DOHH2 (cell line): Measurements from ENCODE around the gene NUCB1.

Experiments used
- H3F3A ChIP-seq: fragments of 200-600 bp; sonication (generic), shearing (Covaris generic); 2 replicates; pipeline ENCODE4 v1.6.0; 2016; ENCODE audit warnings: antibody characterized with exemption, mild to moderate bottlenecking; ENCODE audit not compliant: control insufficient read depth, insufficient read depth
- H3K27ac ChIP-seq: fragments of 200-600 bp; sonication (generic); 2 replicates; pipeline ENCODE4 v1.5.1; 2014; ENCODE audit warnings: low read depth, mild to moderate bottlenecking, low read length, moderate library complexity
- H3K27me3 ChIP-seq: fragments of 200-600 bp; sonication (generic); 2 replicates; pipeline ENCODE4 v1.6.1; 2014; ENCODE audit warnings: mild to moderate bottlenecking, low read length, mixed read lengths; ENCODE audit not compliant: control insufficient read depth
- H3K36me3 ChIP-seq: fragments of 200-600 bp; sonication (generic); 2 replicates; pipeline ENCODE4 v1.6.1; 2014; ENCODE audit warnings: mild to moderate bottlenecking, low read length, moderate library complexity, mixed read lengths; ENCODE audit not compliant: control insufficient read depth
- H3K4me1 ChIP-seq: fragments of 200-600 bp; sonication (generic); 2 replicates; pipeline ENCODE4 v1.6.1; 2014; ENCODE audit warnings: mild to moderate bottlenecking, low read length, mixed read lengths; ENCODE audit not compliant: control insufficient read depth
- H3K4me2 ChIP-seq: fragments of 200-600 bp; sonication (generic); 2 replicates; pipeline ENCODE4 v1.6.0; 2014; ENCODE audit warnings: mild to moderate bottlenecking, low read length, moderate library complexity
- H3K4me3 ChIP-seq: fragments of 200-600 bp; sonication (generic); 2 replicates; pipeline ENCODE4 v1.5.1; 2014; ENCODE audit warnings: mild to moderate bottlenecking, low read length, mixed read lengths
- H3K79me2 ChIP-seq: fragments of 200-600 bp; sonication (generic); 2 replicates; pipeline ENCODE4 v1.6.1; 2014; ENCODE audit warnings: mild to moderate bottlenecking, low read length, mixed read lengths; ENCODE audit not compliant: control insufficient read depth
- H3K9me2 ChIP-seq: fragments of 200-600 bp; sonication (generic); replicated peaks from 2 replicates; pipeline ENCODE4 v1.6.1; 2014; ENCODE audit warnings: mild to moderate bottlenecking, low read length, mixed read lengths; ENCODE audit not compliant: control insufficient read depth
- H3K9me3 ChIP-seq: fragments of 200-600 bp; sonication (generic); 2 replicates; pipeline ENCODE4 v1.6.1; 2014; ENCODE audit warnings: antibody characterized with exemption, low read length, mixed read lengths; ENCODE audit not compliant: control insufficient read depth, insufficient read depth
- H4K20me1 ChIP-seq: fragments of 200-600 bp; sonication (generic); 2 replicates; pipeline ENCODE4 v1.6.0; 2014; ENCODE audit warnings: low read depth, mild to moderate bottlenecking, antibody characterized with exemption, low read length, moderate library complexity; ENCODE audit not compliant: control insufficient read depth, insufficient read depth
- CTCF ChIP-seq: fragments of 200-600 bp; sonication (generic); IDR thresholded peaks from one replicate; pipeline ENCODE4 v1.5.1; 2014; ENCODE audit warnings: antibody characterized with exemption, mild to moderate bottlenecking, low read depth, low read length; ENCODE audit not compliant: poor library complexity, severe bottlenecking
- EZH2phosphoT487 ChIP-seq: fragments of 200-600 bp; sonication (generic); IDR thresholded peaks from 2 replicates; pipeline ENCODE4 v1.6.1; 2017; ENCODE audit warnings: borderline replicate concordance, mild to moderate bottlenecking, antibody characterized with exemption, low read length, moderate library complexity, mixed read lengths

NUCB1 gene

GRCh38 chr19:48945415-48945814 lies 45.3 kb downstream of the NUCB1 start:
- TF ChIP-seq CTCF: no peak
- H3K9me2 ChIP-seq: no peaks in the 10 kb centered on the region
- no peak overlapping the region for H3K27ac ChIP-seq
- no peaks in the 10 kb centered on the region for H3K79me2 ChIP-seq
- H3F3A ChIP-seq: no peaks in the 10 kb centered on the region
- peaks cover 14% of the 10 kb centered on the region for H3K9me3 ChIP-seq
- no peaks in the 10 kb centered on the region for H3K36me3 ChIP-seq
- H3K4me3 ChIP-seq: no peak overlapping the region
- H3K4me1 ChIP-seq: peaks cover 8% of the 10 kb centered on the region
- H4K20me1 ChIP-seq: no peaks in the 10 kb centered on the region
- no peak overlapping the region for H3K4me2 ChIP-seq
- H3K27me3 ChIP-seq: no peaks in the 10 kb centered on the region

- no peaks in the 10 kb centered on the region for H3K36me3 ChIP-seq
- no peaks in the 10 kb centered on the region for H3K27me3 ChIP-seq
- peaks cover 14% of the 10 kb centered on the region for H3K9me3 ChIP-seq
- H3K79me2 ChIP-seq: no peaks in the 10 kb centered on the region
- H3K27ac ChIP-seq: no peak overlapping the region
- TF ChIP-seq CTCF (no peak), EZH2phosphoT487 (no peak)
- H3K4me3 ChIP-seq: no peak overlapping the region
- H3K9me2 ChIP-seq: no peaks in the 10 kb centered on the region
- H3K4me2 ChIP-seq: no peak overlapping the region
- H4K20me1 ChIP-seq: no peaks in the 10 kb centered on the region
- H3F3A ChIP-seq: no peaks in the 10 kb centered on the region
- H3K4me1 ChIP-seq: peaks cover 12% of the 10 kb centered on the region
These were observed 45.7 kb downstream of the NUCB1 start for GRCh38 chr19:48945817-48946216.

- no peaks in the 10 kb centered on the region for H4K20me1 ChIP-seq
- no peak overlapping the region for H3K27ac ChIP-seq
- no peaks in the 10 kb centered on the region for H3F3A ChIP-seq
- H3K27me3 ChIP-seq: no peaks in the 10 kb centered on the region
- no peaks in the 10 kb centered on the region for H3K9me2 ChIP-seq
- no peak overlapping the region for H3K4me3 ChIP-seq
- no peak overlapping the region for H3K4me2 ChIP-seq
- H3K36me3 ChIP-seq: no peaks in the 10 kb centered on the region
- TF ChIP-seq EZH2phosphoT487 (no peak), CTCF (no peak)
- H3K79me2 ChIP-seq: no peaks in the 10 kb centered on the region
- H3K9me3 ChIP-seq: peaks cover 14% of the 10 kb centered on the region
- H3K4me1 ChIP-seq: peaks cover 20% of the 10 kb centered on the region
These were observed 46.5 kb downstream of the NUCB1 start for GRCh38 chr19:48946463-48947257.

- no peaks in the 10 kb centered on the region for H3K79me2 ChIP-seq
- H3K9me2 ChIP-seq: no peaks in the 10 kb centered on the region
- no peak overlapping the region for H3K4me3 ChIP-seq
- H3K27me3 ChIP-seq: no peaks in the 10 kb centered on the region
- H3K27ac ChIP-seq: no peak overlapping the region
- peaks cover 26% of the 10 kb centered on the region for H3K4me1 ChIP-seq
- H3F3A ChIP-seq: no peaks in the 10 kb centered on the region
- H3K36me3 ChIP-seq: no peaks in the 10 kb centered on the region
- H3K4me2 ChIP-seq: no peak overlapping the region
- no peak for TF ChIP-seq EZH2phosphoT487
- TF ChIP-seq CTCF: no peak
- peaks cover 14% of the 10 kb centered on the region for H3K9me3 ChIP-seq
- H4K20me1 ChIP-seq: no peaks in the 10 kb centered on the region
These were observed 47.1 kb downstream of the NUCB1 start for GRCh38 chr19:48947258-48947542.
